MM.1S (cell line): Measurements from ENCODE around the gene XYLT1.
A peak's percentile ranks its signal among the peaks of the same experiment; 100 is the strongest.

Experiments used
- DNase-seq: peaks from one replicate; pipeline ENCODE4 v3.0.0-alpha.2; 2015
- H2AFZ ChIP-seq: fragments of 300-600 bp; sonication (generic); 2 replicates; pipeline ENCODE4 v1.6.0; 2016; ENCODE audit warnings: antibody characterized with exemption, low read length
- H3F3A ChIP-seq: fragments of 300-600 bp; sonication (generic); 2 replicates; pipeline ENCODE4 v1.6.1; 2016; ENCODE audit warnings: mild to moderate bottlenecking, antibody characterized with exemption, low read length, moderate library complexity, mixed read lengths; ENCODE audit not compliant: insufficient read depth
- H3K27ac ChIP-seq: fragments of 300-600 bp; sonication (generic); 2 replicates; pipeline ENCODE4 v1.5.1; 2016; ENCODE audit warnings: mild to moderate bottlenecking, low read length
- H3K27me3 ChIP-seq: fragments of 300-600 bp; sonication (generic); replicated peaks from 2 replicates; pipeline ENCODE4 v1.6.0; 2016; ENCODE audit warnings: low read length; ENCODE audit not compliant: insufficient read depth
- H3K36me3 ChIP-seq: fragments of 300-600 bp; sonication (generic); replicated peaks from 2 replicates; pipeline ENCODE4 v1.6.1; 2016; ENCODE audit warnings: mild to moderate bottlenecking, low read length, mixed read lengths; ENCODE audit not compliant: insufficient read depth
- H3K4me1 ChIP-seq: fragments of 300-600 bp; sonication (generic); 2 replicates; pipeline ENCODE4 v1.6.1; 2016; ENCODE audit warnings: low read length, mixed read lengths
- H3K4me2 ChIP-seq: fragments of 300-600 bp; sonication (generic); 2 replicates; pipeline ENCODE4 v1.6.0; 2016; ENCODE audit warnings: low read depth, low read length
- H3K4me3 ChIP-seq: fragments of 300-600 bp; sonication (generic); 2 replicates; pipeline ENCODE4 v1.5.1; 2016; ENCODE audit warnings: low read length, mixed read lengths
- H3K79me2 ChIP-seq: fragments of 300-600 bp; sonication (generic); 2 replicates; pipeline ENCODE4 v1.6.1; 2016; ENCODE audit warnings: mixed run types, low read length, mixed read lengths
- H3K9ac ChIP-seq: fragments of 300-600 bp; sonication (generic); 2 replicates; pipeline ENCODE4 v1.6.1; 2016; ENCODE audit warnings: low read length, mixed read lengths
- H3K9me2 ChIP-seq: fragments of 300-600 bp; sonication (generic); replicated peaks from 2 replicates; pipeline ENCODE4 v1.6.1; 2016; ENCODE audit warnings: mild to moderate bottlenecking, low read length, mixed read lengths; ENCODE audit not compliant: insufficient read depth
- H3K9me3 ChIP-seq: fragments of 300-600 bp; sonication (generic); replicated peaks from 2 replicates; pipeline ENCODE4 v1.6.1; 2016; ENCODE audit warnings: mild to moderate bottlenecking, low read length, mixed read lengths; ENCODE audit not compliant: insufficient read depth
- H4K20me1 ChIP-seq: fragments of 300-600 bp; sonication (generic); 2 replicates; pipeline ENCODE4 v1.6.1; 2016; ENCODE audit warnings: mild to moderate bottlenecking, low read length, moderate library complexity, mixed read lengths; ENCODE audit not compliant: insufficient read depth
- EZH2 ChIP-seq: fragments of 300-600 bp; sonication (generic); optimal IDR thresholded peaks from 2 replicates; pipeline ENCODE3; 2017; ENCODE audit warnings: low read depth, mild to moderate bottlenecking, antibody characterized with exemption, low read length, mixed read lengths
- EZH2phosphoT487 ChIP-seq: fragments of 300-600 bp; sonication (generic); IDR thresholded peaks from 2 replicates; pipeline ENCODE4 v1.6.1; 2018; ENCODE audit warnings: antibody characterized with exemption, low read length
- TF ChIP-seq, protein P1 (sequence below): fragments of 300-600 bp; sonication (generic); IDR thresholded peaks from 2 replicates; pipeline ENCODE4 v1.5.1; 2016; ENCODE audit warnings: antibody characterized with exemption, low read length, mixed read lengths

XYLT1 gene

DNA sequence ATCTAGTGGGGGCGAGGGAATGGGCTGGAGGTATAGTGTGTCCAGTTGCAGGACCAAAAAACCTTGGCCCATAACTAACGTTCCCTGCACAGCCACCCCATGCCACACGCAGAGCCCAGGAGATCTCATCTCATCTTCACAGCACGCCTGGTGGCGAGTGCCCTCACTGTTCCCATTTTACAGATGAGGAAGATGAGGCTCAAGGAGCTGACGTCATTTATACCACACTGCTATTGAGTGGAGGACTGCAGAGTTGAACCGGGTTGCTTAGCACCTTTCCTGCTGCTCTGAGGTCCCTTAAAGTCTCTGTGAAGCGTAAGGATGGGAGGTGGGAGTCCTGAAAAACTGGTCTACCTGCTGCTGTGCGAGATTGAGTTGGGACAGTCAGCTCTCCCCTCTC lies 172.5 kb downstream of the XYLT1 start:
- no peaks in the 10 kb centered on the region for H3K9me2 ChIP-seq
- H4K20me1 ChIP-seq: no peaks in the 10 kb centered on the region
- H3K4me2 ChIP-seq: no peak overlapping the region

DNA sequence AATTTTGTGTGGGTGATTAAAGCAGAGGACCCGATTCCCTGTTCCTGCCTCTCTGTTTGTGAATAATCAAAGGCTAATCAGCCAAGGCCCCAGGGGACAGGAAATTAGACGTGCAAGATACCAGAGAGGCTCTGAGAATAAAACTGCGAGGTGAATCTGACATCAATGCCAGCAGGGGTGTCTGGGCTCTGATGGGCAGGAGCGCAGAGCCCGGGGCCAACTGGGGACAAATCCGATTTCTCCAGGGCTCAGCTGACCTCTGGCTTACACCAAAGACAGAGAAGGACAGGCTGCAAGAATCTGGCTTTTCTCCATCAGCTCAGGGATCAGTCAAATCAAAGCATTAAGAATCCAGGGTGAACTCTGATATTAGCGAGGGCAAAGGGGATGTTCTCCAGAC lies 174.3 kb downstream of the XYLT1 start:
- Histone ChIP-seq H3K9me2 (no peaks in the 10 kb centered on the region), H2AFZ (no peak overlapping the region), H3K4me1 (peaks cover 20% of the 10 kb centered on the region), H3K4me3 (no peak overlapping the region), H3K4me2 (no peak overlapping the region), H3K9ac (no peak overlapping the region), H3K36me3 (no peaks in the 10 kb centered on the region), H3K9me3 (no peaks in the 10 kb centered on the region), H4K20me1 (no peaks in the 10 kb centered on the region), H3K27me3 (no peaks in the 10 kb centered on the region), H3K27ac (no peak overlapping the region), H3F3A (peaks cover 7% of the 10 kb centered on the region; the same call in 1 of the 2 replicates), H3K79me2 (peaks cover 32% of the 10 kb centered on the region)
- TF ChIP-seq EZH2phosphoT487: no peak
- no peak for TF ChIP-seq EZH2
- TF ChIP-seq, protein P1, sequence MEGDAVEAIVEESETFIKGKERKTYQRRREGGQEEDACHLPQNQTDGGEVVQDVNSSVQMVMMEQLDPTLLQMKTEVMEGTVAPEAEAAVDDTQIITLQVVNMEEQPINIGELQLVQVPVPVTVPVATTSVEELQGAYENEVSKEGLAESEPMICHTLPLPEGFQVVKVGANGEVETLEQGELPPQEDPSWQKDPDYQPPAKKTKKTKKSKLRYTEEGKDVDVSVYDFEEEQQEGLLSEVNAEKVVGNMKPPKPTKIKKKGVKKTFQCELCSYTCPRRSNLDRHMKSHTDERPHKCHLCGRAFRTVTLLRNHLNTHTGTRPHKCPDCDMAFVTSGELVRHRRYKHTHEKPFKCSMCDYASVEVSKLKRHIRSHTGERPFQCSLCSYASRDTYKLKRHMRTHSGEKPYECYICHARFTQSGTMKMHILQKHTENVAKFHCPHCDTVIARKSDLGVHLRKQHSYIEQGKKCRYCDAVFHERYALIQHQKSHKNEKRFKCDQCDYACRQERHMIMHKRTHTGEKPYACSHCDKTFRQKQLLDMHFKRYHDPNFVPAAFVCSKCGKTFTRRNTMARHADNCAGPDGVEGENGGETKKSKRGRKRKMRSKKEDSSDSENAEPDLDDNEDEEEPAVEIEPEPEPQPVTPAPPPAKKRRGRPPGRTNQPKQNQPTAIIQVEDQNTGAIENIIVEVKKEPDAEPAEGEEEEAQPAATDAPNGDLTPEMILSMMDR: no peak
- DNase-seq: no peak

More for the DNA sequence above, 172.5 kb downstream of the XYLT1 start:
- no peak for DNase-seq
- TF ChIP-seq, protein P1: no peak
- TF ChIP-seq EZH2phosphoT487 (no peak), EZH2 (no peak)
- Histone ChIP-seq H3F3A (peaks cover 7% of the 10 kb centered on the region; the same call in 1 of the 2 replicates), H3K27me3 (no peaks in the 10 kb centered on the region), H3K9me3 (no peaks in the 10 kb centered on the region), H3K4me1 (peaks cover 20% of the 10 kb centered on the region), H3K9ac (no peak overlapping the region), H3K79me2 (peaks cover 26% of the 10 kb centered on the region), H3K27ac (no peak overlapping the region), H3K36me3 (no peaks in the 10 kb centered on the region), H3K4me3 (no peak overlapping the region), H2AFZ (no peak overlapping the region)

DNA sequence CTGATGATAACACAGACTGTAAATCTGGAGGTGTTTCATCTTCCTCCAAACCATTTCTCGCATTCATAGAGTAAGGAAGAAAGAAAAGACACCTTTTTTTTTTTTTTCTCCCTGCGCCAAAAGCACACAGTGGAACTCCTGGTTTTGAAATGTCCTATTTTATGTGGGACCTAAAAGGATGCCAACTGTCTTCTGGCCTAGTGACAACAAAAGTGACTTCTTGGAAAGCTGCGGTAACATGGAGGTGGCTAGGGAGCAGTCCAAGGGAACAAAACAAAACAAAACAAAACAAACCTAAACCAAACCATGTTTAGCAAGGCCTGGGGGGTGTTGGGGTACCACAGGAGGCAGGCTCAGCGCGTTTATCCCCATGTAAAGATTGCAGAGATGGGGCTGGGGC lies 174.8 kb downstream of the XYLT1 start:
- H3K9me3 ChIP-seq: no peaks in the 10 kb centered on the region
- DNase-seq: no peak
- H3K9me2 ChIP-seq: no peaks in the 10 kb centered on the region
- peaks cover 7% of the 10 kb centered on the region; the same call in 1 of the 2 replicates for H3F3A ChIP-seq
- H3K79me2 ChIP-seq: peaks cover 36% of the 10 kb centered on the region
- H4K20me1 ChIP-seq: no peaks in the 10 kb centered on the region
- no peaks in the 10 kb centered on the region for H3K36me3 ChIP-seq
- no peaks in the 10 kb centered on the region for H3K27me3 ChIP-seq
- H3K4me3 ChIP-seq: no peak overlapping the region
- H3K9ac ChIP-seq: no peak overlapping the region
- H3K27ac ChIP-seq: peak overlapping the region; percentile 93; the same call in 1 of the 2 replicates
- H2AFZ ChIP-seq: no peak overlapping the region
- H3K4me1 ChIP-seq: peaks cover 20% of the 10 kb centered on the region
- no peak overlapping the region for H3K4me2 ChIP-seq
- TF ChIP-seq, protein P1: no peak
- TF ChIP-seq EZH2phosphoT487: no peak
- TF ChIP-seq EZH2: no peak
